EH (cell line): ENCODE results near the gene ANO6.

Source experiments
- DNase-seq: peaks from one replicate; pipeline ENCODE4 v3.0.0-alpha.2; 2015; ENCODE audit warnings: low read depth

The ANO6 gene

GRCh38 chr12:45458854-45459807 lies 243.2 kb downstream of the ANO6 start:
- peak; percentile 55 for DNase-seq

DNA sequence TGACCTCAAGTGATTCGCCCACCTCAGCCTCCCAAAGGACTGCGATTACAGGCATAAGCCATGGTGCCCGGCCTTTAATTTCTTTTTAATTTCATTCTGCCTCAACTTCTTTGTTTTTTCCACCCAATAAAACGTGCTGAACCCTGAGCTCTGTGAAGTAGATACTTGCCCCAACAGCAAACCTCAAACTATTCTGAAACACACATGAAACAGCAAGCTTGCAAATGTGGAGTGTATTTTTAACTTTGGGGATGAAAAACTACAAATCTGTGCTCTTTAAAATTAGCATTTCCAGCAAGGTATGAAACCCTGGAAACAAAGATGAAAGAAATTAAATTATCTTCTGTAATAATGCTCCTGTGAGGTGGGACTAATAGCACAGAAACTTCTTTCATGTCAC lies 246.6 kb downstream of the ANO6 start:
- DNase-seq = no peak

DNA sequence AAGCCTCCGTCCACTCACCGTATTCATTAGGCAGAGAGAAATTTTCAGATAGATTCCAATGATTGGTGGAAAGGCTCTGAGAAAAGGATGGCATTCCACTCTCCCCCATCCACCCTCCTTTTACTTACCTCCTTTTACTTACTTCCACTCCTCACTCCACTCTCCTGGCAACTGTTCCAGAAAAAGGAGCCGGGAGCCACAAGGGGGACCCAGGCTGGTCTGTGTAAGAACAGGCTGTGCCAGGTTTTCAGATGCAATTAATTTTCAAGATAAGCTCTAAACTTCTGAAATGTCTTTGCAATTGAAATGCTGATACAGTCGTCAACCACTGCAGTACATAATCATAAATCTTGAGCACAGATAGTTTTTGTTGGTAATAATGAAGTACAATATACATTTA lies 248.8 kb downstream of the ANO6 start:
- peak; percentile 4 for DNase-seq

GRCh38 chr12:45468751-45469615 lies 253.1 kb downstream of the ANO6 start:
- DNase-seq = no peak

DNA sequence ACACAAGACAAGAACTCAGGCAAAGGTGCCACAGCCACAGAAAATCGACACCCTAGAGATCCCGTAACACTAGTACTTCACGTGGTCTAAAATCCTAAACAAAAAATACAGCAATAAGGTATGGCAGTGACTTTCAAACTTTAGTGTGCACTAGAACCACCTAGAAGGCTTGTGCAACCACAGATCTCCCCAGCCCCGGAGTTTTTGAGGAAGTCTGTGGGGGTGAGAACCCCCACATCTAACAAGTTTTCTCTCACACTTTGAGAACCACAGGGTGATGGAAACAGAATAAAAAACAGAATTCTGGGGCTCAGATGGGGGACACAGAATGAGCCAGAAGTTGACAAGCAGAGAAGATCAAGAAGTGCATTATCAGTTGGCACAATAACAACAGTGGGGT lies 254.0 kb downstream of the ANO6 start:
- DNase-seq = no peak

- no peak for DNase-seq
Observed at GRCh38 chr12:45473636-45474035, 257.7 kb downstream of the ANO6 start.

GRCh38 chr12:45475594-45475993 lies 259.7 kb downstream of the ANO6 start:
- DNase-seq = no peak

- peak; percentile 1 for DNase-seq
Observed at GRCh38 chr12:45477526-45477925, 261.6 kb downstream of the ANO6 start.

DNA sequence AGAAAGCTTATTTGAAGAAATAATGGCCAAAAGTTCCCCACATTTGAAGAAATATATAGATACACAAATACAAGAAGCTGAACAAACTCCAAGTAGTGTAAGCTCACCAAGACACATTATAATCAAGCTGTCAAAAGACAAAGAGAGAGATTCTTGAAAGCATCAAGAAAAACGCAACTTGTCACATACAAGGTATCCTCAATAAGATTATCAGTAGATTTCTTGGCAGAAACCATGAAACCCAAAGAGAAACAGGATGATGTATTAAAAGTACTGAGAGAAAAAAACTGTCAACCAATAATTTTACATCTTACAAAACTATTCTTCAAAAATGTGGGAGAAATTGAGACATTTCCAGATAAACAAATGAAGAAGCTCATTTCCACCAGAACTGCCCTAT lies 263.0 kb downstream of the ANO6 start:
- no peak for DNase-seq

DNA sequence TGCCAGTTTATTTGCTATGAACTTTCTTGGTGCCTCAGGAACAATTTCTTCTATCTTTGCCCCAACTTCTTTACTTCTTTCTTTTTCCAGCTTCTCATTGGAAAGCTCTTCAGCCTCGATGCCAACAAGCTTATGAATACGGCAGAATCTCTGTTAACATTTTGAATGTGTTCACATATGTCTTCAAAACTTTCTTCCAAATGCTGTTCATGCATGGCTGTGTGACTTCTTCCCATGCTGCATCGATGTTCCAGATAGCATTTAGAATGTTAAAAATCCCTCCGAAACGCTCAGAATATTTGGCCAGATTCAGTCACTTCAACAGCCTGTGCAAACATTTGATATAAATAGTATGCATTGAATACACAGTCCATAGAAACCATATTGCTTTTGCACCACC lies 265.9 kb downstream of the ANO6 start:
- DNase-seq = no peak

DNA sequence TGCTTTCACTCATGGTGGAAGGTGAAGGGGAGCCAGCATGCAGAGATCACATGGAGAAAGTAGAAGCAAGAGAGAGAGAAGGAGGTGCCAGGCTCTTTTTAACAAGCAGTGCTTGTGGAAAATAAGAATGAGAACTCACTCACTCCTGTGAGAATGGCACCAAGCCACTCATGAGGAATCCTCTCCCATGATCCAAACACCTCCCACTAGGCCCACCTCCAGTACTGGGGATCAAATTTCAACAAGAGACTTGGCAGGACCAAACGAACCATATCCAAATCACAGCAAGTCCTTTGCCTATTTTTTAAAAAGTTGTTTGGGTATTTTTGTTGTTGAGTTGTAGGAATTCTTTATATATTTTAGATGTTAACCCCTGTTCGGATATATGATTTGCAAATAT lies 267.7 kb downstream of the ANO6 start:
- peak; percentile 6 for DNase-seq
